ENCODE data around the gene NDUFA5.

DNA sequence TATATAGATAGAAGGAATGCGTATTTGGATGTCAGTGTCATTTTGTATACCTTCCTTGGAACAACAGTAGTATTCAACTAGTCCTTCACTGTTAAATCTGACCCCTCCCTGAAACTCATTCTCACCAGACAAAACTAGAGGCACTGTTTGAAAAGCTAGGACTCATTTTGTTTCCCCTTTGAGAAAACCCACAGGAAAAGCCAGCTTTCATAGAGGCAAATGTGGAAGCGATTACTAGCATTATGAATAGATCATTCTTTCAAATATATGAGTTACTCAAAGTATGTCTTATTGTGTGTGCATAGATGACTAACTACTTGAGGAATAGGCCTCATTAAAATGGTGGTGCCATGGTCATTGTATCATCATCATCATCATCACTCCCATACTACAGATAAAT is 42.1 kb upstream of the NDUFA5 start:
- TF ChIP-seq CTCF (IDR thresholded peaks at IDR 0.05) (no peak), ZFX (IDR thresholded peaks at IDR 0.05; ENCODE audit: borderline replicate concordance) (no peak)
